Retina (tissue), 1 donor: ENCODE data around the gene DNAJC18.
"Not testable (repeated sequence)": the region's sequence is repeated elsewhere in the genome, so short reads cannot be mapped to it uniquely, and the experiment has no call there.

ENCODE experiments used
- DNase-seq: peaks from one replicate; pipeline ENCODE4 v3.0.0-alpha.2; 2016

Gene DNAJC18

DNA sequence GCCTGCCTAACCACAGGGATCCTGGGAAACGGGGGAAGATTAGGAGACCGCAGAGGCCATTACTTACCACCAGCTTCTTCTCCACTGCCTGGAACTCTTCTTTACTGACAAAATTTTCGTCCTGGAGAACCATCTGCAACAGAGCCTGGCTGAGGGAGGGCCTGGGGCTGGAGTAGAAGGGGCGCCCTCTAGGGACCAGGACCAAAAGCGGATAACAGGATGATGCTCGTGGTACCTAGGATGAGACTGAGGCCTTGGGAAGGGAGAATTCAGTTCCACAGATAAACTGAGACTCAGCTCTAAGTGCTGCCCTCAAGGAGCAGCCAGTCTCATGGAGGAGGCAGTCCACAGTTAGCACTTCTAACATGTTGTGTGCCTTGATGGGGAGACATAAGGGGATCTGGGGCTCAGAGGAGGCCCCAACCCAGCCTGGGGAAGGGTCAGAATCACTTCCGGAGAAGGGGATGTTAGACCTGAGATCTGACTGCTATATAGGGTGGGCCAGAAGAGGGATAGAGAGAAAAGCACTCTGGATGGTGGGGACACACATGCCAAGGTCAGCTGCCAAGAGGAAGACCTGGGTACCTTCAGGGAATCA, 36.7 kb downstream of the DNAJC18 start:
- no peak for DNase-seq

DNA sequence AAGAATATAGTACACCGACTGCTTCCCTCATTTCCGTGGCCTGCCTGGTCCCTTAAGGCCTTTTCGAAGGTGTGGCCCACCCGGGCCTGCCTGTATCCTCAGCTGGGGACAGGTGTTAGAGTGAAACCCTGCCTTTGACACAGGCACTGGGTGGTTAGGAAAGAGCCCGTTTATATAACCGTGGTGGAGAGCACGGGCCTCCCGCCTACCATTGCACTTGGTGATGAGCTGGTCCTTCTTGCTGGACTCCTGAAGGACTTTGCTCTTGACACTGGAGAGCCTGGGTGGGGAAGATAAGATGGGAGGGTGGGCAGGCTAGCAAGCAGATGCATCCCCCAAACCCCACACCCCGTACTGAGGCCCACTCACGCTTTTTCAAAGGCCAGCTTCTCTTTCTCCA, 37.8 kb downstream of the DNAJC18 start:
- no peak for DNase-seq

DNA sequence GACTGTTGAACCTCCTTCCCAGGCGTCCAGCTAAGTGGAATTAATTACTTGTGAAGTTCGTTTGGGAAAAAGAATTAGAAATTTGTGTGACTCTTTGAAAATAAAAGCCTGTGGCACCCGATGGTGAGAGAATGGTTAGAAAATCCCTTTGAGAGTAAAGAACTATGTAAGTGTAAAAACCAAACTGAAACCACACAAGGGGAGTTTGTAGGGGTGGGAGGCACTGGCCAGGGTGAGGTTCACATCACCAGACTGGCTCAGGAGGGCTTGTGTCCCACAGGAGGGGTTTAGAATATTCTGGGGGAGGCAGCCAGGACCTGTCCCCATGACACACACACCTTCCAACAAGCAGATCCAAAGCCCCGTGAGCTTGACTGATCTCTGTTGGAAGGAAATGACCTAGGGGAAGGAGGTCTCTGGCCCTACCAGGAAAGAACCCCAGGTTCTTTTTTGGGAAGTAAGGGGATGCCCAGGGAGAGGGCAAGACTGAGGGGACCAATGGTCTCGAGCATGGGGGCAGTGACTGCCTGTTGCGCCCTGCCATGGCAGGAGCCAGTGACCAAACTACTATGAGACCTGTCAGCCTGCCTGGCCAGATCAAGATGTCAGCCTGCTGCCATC, 39.7 kb downstream of the DNAJC18 start:
- DNase-seq, result no peak

DNA sequence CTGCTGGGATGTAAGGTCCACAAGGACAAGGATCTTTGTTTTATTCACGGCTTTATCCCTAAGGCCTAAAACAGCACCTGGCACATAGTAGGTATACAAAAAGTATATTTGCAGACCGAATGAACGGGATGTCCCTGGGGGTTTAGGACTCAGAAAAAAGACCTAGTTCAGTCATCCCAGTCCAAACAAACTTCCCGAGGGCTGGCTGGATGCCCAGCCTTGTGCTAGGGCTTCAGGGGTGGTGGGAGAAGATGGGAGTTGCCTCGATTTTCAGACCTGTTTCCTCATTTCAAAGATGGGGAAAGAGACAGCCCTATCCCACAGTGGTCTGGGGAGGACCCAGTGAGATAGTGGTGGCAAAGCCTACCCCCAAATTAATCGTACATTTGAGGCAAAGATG, 41.4 kb downstream of the DNAJC18 start:
- no peak for DNase-seq

DNA sequence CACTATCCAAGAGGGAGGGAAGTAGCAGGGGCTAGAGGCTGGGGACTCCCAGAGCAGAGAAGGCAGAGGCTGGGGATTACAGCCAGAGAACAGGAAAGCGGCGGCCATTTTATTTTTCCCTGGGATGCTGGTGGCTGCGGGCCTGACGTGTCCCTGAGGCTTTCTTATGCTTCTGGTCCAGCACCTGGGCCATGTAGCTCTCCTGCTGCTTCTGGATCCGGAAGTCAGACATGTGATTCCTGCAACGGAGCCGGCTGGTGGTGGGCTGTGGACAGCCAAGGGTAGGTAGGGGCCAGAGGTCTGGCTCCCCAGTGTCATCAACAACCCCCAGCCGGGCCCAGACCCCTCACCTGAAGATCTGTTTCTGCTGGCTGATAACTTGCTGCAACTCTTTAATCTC, 42.6 kb downstream of the DNAJC18 start:
- no peak for DNase-seq

DNA sequence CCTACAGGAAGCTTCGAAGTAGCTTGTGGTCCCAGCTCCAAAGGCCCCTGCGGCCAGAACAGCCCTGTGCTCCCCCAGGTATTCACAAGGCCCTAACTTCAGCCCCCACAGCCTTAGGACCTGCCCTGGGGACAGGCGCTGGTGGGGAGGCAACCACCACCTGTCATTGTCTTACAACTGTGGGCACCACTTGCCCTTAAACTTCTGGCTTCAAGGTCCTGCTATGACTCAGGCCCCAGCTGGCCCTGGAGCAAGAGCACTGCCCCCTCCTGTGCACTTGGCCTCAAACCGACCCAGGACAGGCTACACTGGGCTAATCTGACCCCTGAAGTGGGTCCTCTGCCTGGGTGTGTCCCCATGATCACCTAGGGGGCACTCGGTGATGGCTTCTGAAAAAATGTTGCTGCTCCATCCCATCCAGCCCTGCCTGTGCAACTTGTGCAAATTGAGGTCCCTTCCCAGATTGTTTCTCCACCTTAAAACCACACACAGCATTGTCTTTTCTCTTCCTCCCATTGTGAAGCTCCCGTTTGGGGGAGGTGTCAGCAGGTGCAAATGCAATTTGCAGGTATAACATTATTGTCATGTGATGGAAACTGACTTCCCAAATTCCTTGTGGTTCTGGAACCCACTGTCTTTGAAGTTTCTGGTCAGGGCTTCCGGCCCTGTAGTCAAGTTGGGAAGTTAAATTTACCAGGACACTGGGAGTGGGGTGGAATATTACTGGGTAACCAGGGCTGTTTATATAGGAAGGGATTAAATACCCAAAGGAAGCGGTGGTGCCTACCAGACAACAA, 43.3 kb downstream of the DNAJC18 start:
- no peak for DNase-seq

DNA sequence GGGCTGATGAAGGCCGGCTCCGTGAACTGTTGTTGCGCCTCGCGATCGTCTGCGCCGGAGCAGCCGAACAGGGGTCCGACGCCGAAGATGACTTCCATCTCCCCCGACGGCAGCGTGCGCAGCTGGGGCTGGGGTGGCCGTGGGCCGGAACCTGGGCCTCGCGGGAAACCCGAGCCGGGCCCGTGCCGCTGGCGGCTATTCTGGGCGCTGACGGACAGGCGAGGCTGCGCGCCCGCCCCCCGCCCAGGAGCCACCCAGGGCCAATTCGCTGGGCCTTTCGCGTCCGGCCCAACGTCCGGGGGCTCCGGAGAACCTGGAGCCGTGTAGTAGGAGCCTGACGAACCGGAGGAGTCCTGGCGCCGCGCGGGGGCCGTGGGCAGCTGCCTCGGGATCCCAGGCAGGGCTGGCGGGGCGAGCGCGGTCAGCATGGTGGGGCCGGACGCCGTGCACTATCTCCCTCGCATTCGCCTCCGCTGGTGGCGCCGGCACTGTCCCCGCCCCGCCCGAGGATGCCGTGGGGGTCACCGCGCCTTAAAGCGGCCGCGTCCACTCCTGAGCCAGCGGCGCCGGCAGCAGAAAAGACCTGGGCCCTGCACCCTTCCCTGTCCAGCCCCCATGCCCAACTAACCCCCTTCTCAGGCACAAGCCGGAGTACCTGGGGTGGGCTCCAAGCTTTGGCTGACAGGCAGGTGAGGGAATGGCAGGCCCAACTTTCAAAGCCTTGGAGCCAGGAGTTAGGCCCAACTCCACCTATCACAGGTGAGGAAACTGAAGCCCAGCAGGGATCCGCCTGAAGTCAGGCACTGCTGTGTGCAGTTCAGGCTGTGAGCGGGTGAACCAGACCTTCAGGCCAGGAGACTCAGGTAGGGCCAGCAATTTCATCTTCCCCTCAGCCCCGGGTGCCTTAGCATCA, 44.4 kb downstream of the DNAJC18 start, which contains the start of gene PROB1:
PROB1 (minus strand) TSS at position 451 of the 913 bp plus-strand sequence; CDS start at position 428, 23 bp downstream.
- DNase-seq, result peak; percentile 57

DNA sequence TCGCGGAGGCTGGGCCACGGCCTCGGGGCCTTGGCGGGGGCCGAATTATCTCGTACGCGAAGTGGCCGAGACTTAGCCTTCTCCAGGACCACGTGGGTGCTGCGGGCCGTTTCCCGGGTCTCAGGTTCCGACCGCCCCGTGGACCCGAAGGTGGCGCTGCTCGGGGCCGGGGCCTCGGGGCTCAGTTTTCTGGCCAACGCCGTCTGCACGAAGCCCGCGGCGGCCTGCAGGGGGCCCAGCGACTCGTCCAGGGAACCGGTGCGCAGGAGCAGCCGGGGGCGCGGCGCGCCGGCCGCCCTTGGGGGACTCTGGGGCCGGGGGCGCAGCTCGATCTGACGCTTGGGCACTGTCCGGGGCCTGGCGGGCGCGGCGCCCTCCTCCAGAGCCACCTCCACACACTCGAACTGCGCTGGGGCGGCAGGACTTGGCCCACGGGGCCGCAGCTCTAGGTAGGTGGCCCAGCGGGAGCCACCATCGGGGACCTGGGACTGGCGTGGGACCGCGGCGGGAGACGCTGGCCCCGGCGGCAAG, 45.1 kb downstream of the DNAJC18 start:
- peak; percentile 65 for DNase-seq

DNA sequence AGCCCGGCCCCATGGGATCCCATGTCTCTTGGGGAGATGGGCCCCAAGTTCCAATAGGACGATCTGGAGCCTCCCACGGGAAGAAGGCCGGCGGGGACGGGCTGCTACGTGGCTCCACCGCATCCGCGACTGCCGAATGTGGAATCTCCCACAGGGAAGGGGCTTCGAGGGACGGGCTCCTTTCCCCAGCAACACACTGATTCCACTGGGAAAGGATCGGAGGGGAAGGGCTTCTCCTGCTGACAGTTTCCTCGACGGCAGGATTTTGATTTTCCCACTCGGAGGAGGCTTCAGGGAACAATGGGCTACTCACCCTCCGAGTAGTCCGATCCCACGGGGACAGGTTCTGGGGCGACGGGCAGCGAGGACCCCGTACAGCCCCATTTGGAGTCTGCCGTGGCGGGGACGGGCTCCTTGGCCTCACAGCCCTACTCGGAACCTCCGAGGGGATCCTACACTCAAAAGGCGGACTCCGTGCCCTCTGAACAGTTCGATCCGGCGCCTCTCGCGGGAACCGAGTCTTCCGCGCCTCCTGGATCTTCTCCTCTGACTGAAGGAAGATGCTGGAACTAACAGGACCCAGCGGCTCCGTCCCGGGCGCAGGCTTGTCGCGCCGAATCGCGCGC, 45.7 kb downstream of the DNAJC18 start:
- DNase-seq, result peak; percentile 65

DNA sequence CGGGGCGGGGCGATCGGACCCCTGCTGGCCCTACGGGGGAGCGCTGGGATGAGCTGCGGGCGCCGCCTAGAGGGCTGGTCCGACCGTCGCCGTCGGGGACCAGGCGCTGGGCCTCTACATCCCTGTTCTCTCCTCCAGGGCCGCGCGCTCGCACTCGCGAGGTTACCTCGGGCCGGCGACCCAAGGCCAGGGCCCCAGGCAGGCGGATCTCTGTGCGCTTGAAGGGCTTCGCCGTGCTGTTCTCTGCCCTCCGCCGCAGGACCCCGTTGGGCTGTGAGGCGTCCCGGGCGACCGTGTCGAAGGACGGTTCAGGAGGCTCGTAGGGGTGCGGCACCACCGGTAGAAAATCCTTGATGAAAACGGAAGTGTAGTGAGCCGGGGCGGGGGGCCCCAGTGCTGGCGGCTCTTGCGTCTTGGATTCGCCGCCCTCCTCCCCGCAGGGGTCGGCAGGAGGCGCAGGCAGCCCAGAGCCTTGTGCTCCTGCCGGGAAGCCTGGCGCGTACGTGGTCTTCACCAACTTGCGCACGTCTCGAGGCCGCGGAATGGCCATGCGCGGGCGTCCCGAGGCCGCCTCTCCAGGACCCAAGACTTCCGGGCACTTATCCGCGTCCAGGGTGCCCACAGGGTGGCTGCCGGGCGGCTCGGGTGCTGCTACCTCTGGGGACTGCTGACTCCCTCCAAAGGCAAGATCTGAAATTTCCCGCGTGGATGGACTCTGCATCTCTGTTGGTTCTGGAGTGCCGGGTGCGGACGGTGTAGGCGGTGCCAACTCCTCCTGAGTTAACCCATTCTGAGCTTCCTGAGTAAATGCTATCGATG, 46.4 kb downstream of the DNAJC18 start:
- DNase-seq, result peak; percentile 83

DNA sequence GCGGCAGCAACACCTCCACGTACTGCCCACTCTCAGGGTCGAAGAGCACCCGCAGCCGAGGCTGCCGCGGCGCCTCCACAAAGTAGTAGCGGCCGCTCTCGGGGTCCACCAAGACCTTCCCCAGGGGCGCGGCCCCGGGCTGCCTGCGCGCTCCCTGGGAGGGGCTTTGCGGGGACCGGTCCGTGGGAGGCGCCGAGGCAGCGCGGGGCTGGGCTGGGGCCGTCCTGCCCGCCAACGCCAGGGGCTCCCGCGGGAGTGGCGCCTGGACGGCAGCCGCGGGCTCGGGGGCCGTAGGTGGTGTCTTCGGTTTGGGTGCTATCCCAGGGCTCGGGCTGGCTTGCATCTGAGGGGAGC, 47.0 kb downstream of the DNAJC18 start:
- no peak for DNase-seq

DNA sequence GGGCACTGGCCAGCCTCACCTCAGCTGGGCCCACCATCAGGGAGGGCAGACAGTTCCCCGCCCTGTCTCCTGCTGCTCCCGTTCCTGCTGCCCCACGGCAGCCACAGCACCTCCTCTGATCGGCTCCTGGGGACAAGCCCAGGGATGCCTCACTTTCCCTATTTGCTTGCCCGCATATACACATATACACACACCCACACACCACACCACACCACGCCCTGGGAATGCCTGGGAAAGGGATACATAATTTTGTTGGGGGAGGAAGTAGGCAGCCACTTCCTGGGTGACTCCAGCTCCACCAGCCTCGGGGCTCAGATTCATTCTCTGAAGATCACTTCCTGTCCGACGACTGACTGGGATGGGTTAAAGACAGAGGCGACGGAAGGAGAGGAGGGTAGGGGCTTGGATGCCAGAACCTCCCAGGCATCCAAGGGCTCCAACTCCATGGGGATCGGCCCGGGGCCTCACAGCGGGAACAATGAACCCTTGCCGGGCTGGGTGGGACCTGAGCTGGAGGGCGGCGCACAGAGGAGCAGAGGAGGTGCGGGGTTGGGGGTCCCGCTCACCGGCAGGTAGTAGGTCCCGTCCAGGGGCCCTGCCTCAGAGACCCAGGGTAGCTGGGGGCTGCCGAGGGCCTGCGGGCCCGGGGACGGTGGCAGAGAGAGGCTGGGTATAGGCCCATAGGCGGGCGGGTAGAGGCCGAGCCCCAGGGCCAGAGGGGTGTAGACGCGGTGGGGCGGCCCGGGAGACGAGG, 47.6 kb downstream of the DNAJC18 start:
- no peak for DNase-seq

DNA sequence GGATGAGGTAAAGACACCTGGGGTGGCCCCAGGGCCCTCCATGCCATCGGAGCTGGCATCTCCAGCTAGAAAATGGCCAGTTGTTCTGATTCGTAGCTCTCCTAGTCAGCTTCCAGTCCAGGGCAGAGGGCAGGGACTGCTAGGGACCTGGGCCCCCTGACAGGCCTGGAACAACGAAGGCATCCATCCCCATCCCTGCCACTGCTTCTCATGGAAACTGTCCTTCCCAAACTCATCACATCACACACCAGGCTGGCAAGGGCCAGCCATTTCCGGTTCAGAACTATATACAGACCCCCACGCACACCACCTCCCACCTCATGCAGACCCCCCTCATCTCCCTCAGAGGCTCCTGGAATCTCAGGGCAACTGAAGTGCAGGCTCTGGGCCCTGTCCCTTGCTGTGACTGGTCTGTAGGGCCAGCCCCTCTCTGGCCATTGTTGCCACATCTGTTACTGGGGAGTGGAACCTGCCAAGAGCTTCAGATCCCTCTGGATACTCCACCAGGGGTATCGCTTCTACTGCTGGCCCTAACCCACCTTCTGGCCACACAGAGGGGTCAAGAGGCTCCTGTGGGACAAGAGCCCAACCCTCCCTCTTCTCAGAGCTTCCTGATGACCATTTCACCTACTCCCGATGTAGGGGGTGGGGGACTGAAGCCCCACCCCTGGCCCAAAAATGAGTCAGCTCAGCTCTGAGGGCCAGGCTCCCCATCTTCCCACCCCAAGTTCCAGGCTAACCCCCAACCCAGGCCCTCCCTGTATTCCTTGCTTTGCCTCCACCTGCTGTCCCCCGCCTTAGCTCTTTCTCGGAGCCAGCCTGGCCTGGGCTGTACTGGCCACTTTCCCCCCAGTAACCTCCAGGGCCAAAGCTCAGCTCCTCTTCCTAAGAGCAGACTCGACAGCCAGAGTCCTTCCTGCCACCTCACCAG, 48.4 kb downstream of the DNAJC18 start:
- no peak for DNase-seq

DNA sequence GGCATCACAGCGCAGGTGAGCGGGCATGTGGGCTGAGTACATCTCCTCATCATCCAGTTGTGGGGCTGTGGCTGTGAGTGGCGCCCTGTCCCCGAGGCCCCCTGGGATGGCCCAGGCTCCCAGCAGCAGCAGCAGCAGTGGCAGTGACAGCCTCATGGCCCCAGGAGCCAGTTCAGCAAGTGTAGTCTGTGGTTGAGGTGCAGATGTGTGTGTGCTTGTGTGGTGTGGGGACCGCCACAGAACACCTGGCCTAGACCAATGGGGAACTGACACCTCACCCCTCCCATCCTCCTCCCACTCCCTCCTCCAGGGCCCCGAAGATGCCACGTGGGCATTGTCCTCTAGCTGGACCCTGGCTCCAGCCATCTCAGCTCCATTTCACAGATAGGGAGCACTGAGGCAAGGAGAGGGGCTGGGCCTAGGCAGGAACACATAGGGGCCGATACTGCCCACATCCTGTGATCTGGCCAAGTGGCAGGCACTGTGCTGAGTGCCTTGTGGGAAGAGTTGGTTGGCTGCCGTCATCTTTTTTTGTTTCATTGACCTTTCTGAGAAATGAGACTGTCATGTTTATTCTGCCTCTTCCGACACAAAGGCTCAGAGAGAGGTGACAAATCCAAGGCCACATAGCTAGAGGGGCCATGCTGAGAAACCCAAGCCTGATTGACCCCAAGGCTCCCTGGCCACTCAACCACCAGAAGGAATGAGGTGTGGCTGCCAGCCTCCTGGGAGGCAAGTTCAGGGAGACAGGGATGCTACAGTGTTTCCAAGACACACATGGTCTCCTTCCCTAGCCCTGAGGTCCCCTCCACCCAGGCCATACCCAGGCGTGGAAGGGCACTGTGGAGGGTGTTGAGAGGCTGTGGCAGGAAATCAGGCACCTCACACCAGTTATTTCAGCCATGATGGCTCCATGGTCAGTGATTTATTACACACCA, 49.4 kb downstream of the DNAJC18 start, which contains the start of gene MZB1:
MZB1 (minus strand) TSS at position 213 of the 938 bp plus-strand sequence; CDS start at position 156, 57 bp downstream.
- DNase-seq, result no peak

DNA sequence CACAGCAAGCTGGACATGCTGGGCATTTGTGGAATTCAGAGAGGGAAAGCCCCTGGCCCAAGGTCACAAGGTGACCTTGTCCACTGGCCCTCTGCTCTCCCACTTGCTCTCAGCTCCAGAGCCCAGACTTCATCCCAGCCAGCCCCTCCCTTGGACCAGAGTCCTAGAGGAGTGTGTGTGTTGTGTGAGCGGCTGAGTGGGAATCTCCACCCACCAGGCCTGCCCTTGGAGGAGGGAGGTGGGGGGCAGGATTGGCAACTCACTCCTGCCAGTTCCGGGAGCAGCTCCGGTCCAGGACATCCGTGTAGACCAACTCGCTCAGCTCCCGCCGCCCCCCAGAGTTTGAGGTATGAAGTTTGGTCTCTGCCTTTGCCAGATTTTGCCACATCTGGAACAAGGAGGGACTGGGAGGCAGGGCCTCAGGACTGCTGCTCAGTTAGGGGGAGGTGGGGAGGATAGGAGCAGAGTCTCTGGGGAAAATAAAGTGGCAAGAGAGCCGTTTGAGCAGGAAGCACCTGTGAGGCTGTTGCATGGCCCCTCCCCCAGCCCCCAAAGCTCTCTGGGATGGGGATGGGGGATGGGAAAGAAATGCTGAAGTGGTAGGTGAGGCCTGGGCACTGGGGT, 51.0 kb downstream of the DNAJC18 start:
- no peak for DNase-seq

DNA sequence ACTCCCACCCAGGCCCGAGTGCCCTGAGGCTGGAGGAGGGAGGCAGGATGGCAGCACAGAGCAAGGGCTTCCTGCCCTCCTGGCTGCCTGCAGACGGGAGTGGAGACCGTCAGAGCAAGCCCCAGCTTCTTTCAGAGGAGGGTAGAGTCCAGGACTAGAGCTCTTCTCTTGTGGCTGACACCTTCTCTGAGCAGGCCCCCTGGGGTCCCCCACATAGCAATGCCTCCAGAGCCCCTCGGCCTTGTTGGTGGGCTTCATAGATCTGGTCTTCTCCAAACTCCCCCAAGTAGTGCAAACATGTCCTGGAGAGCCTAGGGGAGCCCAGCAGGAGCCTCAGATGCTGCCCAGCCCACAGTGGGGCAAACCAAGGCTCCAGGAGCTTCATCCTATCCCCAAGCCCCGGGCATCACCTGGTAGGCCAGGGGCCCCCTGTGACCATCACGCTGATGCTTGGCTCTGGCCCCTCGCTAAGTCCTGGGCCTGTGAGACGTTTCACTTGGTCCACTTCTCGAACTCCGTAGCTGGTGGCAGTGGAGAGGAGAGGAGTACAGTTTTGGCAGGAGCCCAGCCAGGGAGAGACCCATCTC, 51.6 kb downstream of the DNAJC18 start:
- no peak for DNase-seq

DNA sequence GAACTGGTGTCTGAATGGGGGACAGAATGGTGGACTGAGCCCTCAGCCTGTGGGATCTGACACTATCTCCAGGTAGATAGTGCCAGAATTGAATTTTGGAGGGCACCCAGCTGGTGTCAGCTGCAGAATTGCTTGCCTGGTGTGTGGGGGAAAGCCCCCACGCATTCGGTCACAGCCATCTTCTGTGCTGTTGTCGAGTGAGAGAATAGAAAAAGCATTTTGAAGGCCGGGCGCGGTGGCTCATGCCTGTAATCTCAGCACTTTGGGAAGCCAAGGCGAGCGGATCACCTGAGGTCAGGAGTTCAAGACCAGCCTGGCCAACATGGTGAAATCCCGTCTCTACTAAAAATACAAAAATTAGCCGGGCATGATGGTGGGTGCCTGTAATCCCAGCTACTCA, 52.4 kb downstream of the DNAJC18 start:
- not testable (repeated sequence) for DNase-seq
